Measurements from ENCODE around the gene ADAMTS17.

Gene ADAMTS17

GRCh38 chr15:100094127-100094510 lies 247.7 kb downstream of the ADAMTS17 start:
- no peak for TF ChIP-seq CTCF (IDR thresholded peaks at IDR 0.05)

GRCh38 chr15:100093211-100094126 lies 248.3 kb downstream of the ADAMTS17 start:
- TF ChIP-seq CTCF (IDR thresholded peaks at IDR 0.05) = no peak

GRCh38 chr15:100092034-100092433 lies 249.7 kb downstream of the ADAMTS17 start:
- TF ChIP-seq CTCF (IDR thresholded peaks at IDR 0.05) = no peak

- no peak for TF ChIP-seq CTCF (IDR thresholded peaks at IDR 0.05)
Observed at GRCh38 chr15:100090411-100090810, 251.4 kb downstream of the ADAMTS17 start.

GRCh38 chr15:100083572-100083971 lies 258.2 kb downstream of the ADAMTS17 start:
- no peak for TF ChIP-seq CTCF (IDR thresholded peaks at IDR 0.05)

GRCh38 chr15:100082761-100083402 lies 258.9 kb downstream of the ADAMTS17 start:
- no peak for TF ChIP-seq CTCF (IDR thresholded peaks at IDR 0.05)

- TF ChIP-seq CTCF (IDR thresholded peaks at IDR 0.05) = no peak
Observed at GRCh38 chr15:100081454-100081853, 260.3 kb downstream of the ADAMTS17 start.

All from LNCAP (cell line).